NCI-H345 treated with DMSO at 0.1 percent for 48 hours (cell line): ENCODE results near the gene PFKFB4.

ENCODE experiments used
- DNase-seq: peaks from one replicate; lab custom pipeline; 2025; ENCODE audit not compliant: unreplicated experiment; lab: John Stamatoyannopoulos, UW

The PFKFB4 gene

GRCh38 chr3:48585411-48585810 is 28.8 kb upstream of the PFKFB4 start:
- no peak for DNase-seq

- DNase-seq: no peak
These were observed 28.2 kb upstream of the PFKFB4 start for GRCh38 chr3:48584836-48585235.

GRCh38 chr3:48581621-48582481 is 25.2 kb upstream of the PFKFB4 start:
- DNase-seq: no peak

- no peak for DNase-seq
These were observed 20.0 kb upstream of the PFKFB4 start for GRCh38 chr3:48576647-48577046.

GRCh38 chr3:48575366-48575765 is 18.8 kb upstream of the PFKFB4 start:
- no peak for DNase-seq

GRCh38 chr3:48573973-48574585 is 17.5 kb upstream of the PFKFB4 start:
- DNase-seq: no peak

GRCh38 chr3:48572517-48572916 is 15.9 kb upstream of the PFKFB4 start:
- no peak for DNase-seq

GRCh38 chr3:48571938-48572337 is 15.3 kb upstream of the PFKFB4 start:
- no peak for DNase-seq

GRCh38 chr3:48569808-48570450 is 13.3 kb upstream of the PFKFB4 start:
- no peak for DNase-seq

- no peak for DNase-seq
These were observed 12.8 kb upstream of the PFKFB4 start for GRCh38 chr3:48569400-48569799.

- no peak for DNase-seq
These were observed 11.9 kb upstream of the PFKFB4 start for GRCh38 chr3:48568476-48568875.

- DNase-seq: no peak
These were observed 10.9 kb upstream of the PFKFB4 start for GRCh38 chr3:48567500-48567899.

- no peak for DNase-seq
These were observed 10.5 kb upstream of the PFKFB4 start for GRCh38 chr3:48567090-48567489.

- DNase-seq: no peak
These were observed 9.8 kb upstream of the PFKFB4 start for GRCh38 chr3:48566401-48566760.

- DNase-seq: no peak
These were observed 9.2 kb upstream of the PFKFB4 start for GRCh38 chr3:48565591-48566400.

- no peak for DNase-seq
These were observed 8.6 kb upstream of the PFKFB4 start for GRCh38 chr3:48565186-48565585.

GRCh38 chr3:48564667-48565066 is 8.1 kb upstream of the PFKFB4 start:
- no peak for DNase-seq

GRCh38 chr3:48564022-48564421 is 7.4 kb upstream of the PFKFB4 start:
- no peak for DNase-seq

GRCh38 chr3:48563382-48563918 is 6.8 kb upstream of the PFKFB4 start, which contains the start of gene UCN2:
Gene UCN2, minus strand, starts transcription at chr3:48563781. Its CDS starts 657 bp downstream, at chr3:48563124.
- no peak for DNase-seq

GRCh38 chr3:48562367-48563095 is 5.9 kb upstream of the PFKFB4 start:
- DNase-seq: no peak
